Activated CD8-positive, alpha-beta memory T cell treated with anti-CD3 and anti-CD28 coated beads, Interleukin-2, amount 50 U/mL, for 1 hour (primary cell): Measurements from ENCODE around the gene QRFP.

ENCODE experiments used
- DNase-seq: peaks from one replicate; pipeline ENCODE4 v3.0.0-alpha.2; 2020; ENCODE audit errors: extremely low read depth

Gene QRFP

GRCh38 chr9:130872093-130872492, 24.5 kb downstream of the QRFP start:
- DNase-seq, result no peak

GRCh38 chr9:130871395-130872062, 25.1 kb downstream of the QRFP start:
- DNase-seq, result no peak

GRCh38 chr9:130870491-130871381, 25.9 kb downstream of the QRFP start:
- no peak for DNase-seq

- no peak for DNase-seq
These were observed 27.4 kb downstream of the QRFP start for GRCh38 chr9:130869250-130869649.

GRCh38 chr9:130868230-130868629, 28.4 kb downstream of the QRFP start:
- no peak for DNase-seq

- DNase-seq, result no peak
These were observed 29.1 kb downstream of the QRFP start for GRCh38 chr9:130867556-130867955.

GRCh38 chr9:130866474-130866965, 30.1 kb downstream of the QRFP start:
- DNase-seq, result no peak

GRCh38 chr9:130865921-130866320, 30.7 kb downstream of the QRFP start:
- no peak for DNase-seq

- no peak for DNase-seq
These were observed 32.1 kb downstream of the QRFP start for GRCh38 chr9:130864541-130864940.

GRCh38 chr9:130862747-130863146, 33.9 kb downstream of the QRFP start:
- no peak for DNase-seq

- no peak for DNase-seq
These were observed 34.4 kb downstream of the QRFP start for GRCh38 chr9:130862217-130862616.

- DNase-seq, result no peak
These were observed 35.0 kb downstream of the QRFP start for GRCh38 chr9:130861372-130862180.

GRCh38 chr9:130860458-130861316, 35.9 kb downstream of the QRFP start:
- no peak for DNase-seq

GRCh38 chr9:130858739-130859705, 37.6 kb downstream of the QRFP start:
- DNase-seq, result no peak

- no peak for DNase-seq
These were observed 38.5 kb downstream of the QRFP start for GRCh38 chr9:130857864-130858738.

- no peak for DNase-seq
These were observed 40.1 kb downstream of the QRFP start for GRCh38 chr9:130856474-130856873.

GRCh38 chr9:130854835-130855234, 41.8 kb downstream of the QRFP start:
- no peak for DNase-seq

GRCh38 chr9:130854092-130854491, 42.5 kb downstream of the QRFP start:
- DNase-seq, result no peak

GRCh38 chr9:130852801-130853200, 43.8 kb downstream of the QRFP start:
- DNase-seq, result no peak
